Measurements from ENCODE around the gene ACOX3. TPM values are rescaled to one million over a fixed set of nuclear protein-coding genes. Genes with fewer than 3 reads are reported as not detected.

ACOX3 gene
- total and polyA plus RNA-seq, 9 of the 15 experiments (the other 6 are each of a cell fraction or from before 2014, with no cell fraction given): 0.68 to 7.3 (median 3.7) TPM

- TF ChIP-seq, protein P1, sequence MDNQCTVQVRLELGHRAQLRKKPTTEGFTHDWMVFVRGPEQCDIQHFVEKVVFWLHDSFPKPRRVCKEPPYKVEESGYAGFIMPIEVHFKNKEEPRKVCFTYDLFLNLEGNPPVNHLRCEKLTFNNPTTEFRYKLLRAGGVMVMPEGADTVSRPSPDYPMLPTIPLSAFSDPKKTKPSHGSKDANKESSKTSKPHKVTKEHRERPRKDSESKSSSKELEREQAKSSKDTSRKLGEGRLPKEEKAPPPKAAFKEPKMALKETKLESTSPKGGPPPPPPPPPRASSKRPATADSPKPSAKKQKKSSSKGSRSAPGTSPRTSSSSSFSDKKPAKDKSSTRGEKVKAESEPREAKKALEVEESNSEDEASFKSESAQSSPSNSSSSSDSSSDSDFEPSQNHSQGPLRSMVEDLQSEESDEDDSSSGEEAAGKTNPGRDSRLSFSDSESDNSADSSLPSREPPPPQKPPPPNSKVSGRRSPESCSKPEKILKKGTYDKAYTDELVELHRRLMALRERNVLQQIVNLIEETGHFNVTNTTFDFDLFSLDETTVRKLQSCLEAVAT (IDR thresholded peaks at IDR 0.05): peak; percentile 19 to 48; a peak in 2 of 4 replicates
- TF ChIP-seq STAT5A (IDR thresholded peaks at IDR 0.05; ENCODE audit: borderline replicate concordance, low read length) (no peak), ELF4 (CRISPR knock-in tag; IDR thresholded peaks at IDR 0.05) (peak; percentile 80; the same call in 1 of the 2 replicates), KDM1A (IDR thresholded peaks at IDR 0.05) (peak; percentile 21 to 45; a peak in 3 of 4 replicates), NRF1 (conservative IDR thresholded peaks at IDR 0.05 in 1 of 2, IDR thresholded peaks at IDR 0.05 in 1 of 2) (no peak), DDX20 (tag; IDR thresholded peaks at IDR 0.05; ENCODE audit: low read depth) (no peak), TSC22D4 (tag; IDR thresholded peaks at IDR 0.05) (peak; percentile 88; the same call in 1 of the 2 replicates), CREBBP (IDR thresholded peaks at IDR 0.05; ENCODE audit: low read depth, low read length) (no peak), NCOA6 (IDR thresholded peaks at IDR 0.05) (no peak), EHMT2 (IDR thresholded peaks at IDR 0.05) (peak; percentile 60; the same call in 1 of the 2 replicates), SRSF7 (optimal IDR thresholded peaks at IDR 0.05; ENCODE audit: low read depth, low read length) (no peak), GABPA (tag; conservative IDR thresholded peaks at IDR 0.05; ENCODE audit: low read depth) (no peak), PREB (CRISPR knock-in tag; IDR thresholded peaks at IDR 0.05) (no peak), SMARCA5 (IDR thresholded peaks at IDR 0.05) (peak; percentile 56; the same call in 1 of the 2 replicates), XRCC3 (IDR thresholded peaks at IDR 0.05) (no peak), ATF1 (CRISPR knock-in tag; IDR thresholded peaks at IDR 0.05) (no peak), ATF1 (tag; IDR thresholded peaks at IDR 0.05) (peak; percentile 44), NR4A1 (CRISPR knock-in tag; IDR thresholded peaks at IDR 0.05) (no peak), NR4A1 (tag; IDR thresholded peaks at IDR 0.05) (no peak), ZNF445 (CRISPR knock-in tag; IDR thresholded peaks at IDR 0.05; ENCODE audit: low read depth) (no peak), TRIM25 (IDR thresholded peaks at IDR 0.05; ENCODE audit: borderline replicate concordance) (0 out of 2 replicates have a peak, but pooled peaks have one; percentile 29), PHB (CRISPR knock-in tag; IDR thresholded peaks at IDR 0.05) (no peak)
- TF ChIP-seq, protein P2, sequence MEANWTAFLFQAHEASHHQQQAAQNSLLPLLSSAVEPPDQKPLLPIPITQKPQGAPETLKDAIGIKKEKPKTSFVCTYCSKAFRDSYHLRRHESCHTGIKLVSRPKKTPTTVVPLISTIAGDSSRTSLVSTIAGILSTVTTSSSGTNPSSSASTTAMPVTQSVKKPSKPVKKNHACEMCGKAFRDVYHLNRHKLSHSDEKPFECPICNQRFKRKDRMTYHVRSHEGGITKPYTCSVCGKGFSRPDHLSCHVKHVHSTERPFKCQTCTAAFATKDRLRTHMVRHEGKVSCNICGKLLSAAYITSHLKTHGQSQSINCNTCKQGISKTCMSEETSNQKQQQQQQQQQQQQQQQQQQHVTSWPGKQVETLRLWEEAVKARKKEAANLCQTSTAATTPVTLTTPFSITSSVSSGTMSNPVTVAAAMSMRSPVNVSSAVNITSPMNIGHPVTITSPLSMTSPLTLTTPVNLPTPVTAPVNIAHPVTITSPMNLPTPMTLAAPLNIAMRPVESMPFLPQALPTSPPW (CRISPR knock-in tag; IDR thresholded peaks at IDR 0.05): no peak
Measured at GRCh38 chr4:8321220-8321619, 119.3 kb downstream of the ACOX3 start (continued).

All from K562 (cell line).